ENCODE data around the gene ACMSD.
"Not testable (repeated sequence)": the region's sequence is repeated elsewhere in the genome, so short reads cannot be mapped to it uniquely, and the experiment has no call there.

ACMSD gene

DNA sequence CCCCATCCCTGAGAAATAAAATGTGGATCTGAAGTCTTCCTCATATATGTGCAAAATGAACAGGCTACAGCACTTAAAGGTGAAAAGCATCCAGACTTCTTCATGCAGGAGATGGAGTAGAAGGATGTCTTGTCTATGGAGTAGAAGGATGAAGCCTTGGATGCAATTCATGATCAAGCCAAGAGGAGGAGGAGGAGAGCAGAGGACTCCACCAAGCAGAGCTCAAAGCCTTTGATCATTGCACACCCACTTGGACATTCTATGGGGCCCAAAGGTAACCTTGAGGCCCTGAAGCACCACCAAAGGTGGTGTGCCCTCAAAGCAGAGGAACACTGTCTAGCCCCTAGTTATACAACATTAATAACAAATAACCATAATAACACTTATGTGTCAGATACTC is 17.3 kb downstream of the ACMSD start:
- no peak for DNase-seq

DNA sequence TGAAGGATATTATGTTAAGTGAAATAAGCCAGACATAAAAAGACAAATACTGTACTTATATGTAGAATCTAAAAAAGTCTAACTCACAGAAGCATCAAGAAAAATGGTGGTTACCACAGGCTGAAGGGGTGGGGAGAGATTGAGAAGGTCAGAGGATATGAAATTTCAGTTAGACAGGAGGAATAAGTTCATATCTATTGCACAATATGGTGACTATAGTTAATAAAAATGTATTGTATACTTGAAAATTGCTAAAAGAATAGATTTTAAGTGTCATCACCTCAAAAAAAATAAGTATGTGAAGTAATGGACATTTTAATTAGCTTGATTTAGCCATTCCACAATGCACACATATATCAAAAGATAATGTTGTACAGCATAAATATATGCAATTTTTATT is 19.8 kb downstream of the ACMSD start:
- DNase-seq: no peak

DNA sequence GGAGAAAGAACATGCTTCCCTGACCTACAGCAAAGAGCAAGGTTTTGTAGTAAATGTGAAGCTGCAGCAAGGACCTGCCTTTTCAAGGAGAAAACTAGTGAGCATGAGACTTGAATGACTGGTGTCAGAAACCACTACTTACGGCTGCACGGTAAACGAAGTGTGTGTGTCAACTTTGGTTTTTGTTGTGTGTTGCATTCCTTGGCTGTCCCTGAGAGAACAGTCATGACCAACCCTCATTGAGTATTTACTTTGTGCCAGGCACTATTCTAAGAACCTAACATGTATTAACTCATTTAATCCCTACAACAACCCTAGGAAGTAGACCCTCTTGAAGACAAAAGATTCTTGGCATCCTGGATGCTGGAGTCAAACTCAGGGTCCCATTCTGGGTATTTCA is 22.8 kb downstream of the ACMSD start:
- no peak for DNase-seq

DNA sequence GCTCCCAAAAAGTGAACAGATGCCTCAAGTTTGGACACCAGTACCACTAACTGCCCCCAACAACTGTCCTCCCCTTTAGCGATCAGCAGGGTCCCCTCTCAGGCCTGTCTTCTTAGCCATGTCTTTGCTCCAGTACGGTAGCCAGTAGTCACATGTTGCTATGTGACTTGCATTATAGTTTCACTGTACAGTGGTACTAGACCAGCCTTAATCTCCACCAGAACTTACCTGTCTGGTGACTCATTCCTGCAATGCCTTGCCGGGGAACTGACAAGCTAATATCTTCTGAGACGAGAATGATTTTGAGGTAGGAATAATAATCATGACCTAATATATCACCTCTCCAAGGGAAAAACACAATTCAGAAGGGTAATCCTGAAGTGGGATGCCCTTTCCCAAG is 23.7 kb downstream of the ACMSD start:
- DNase-seq: no peak

DNA sequence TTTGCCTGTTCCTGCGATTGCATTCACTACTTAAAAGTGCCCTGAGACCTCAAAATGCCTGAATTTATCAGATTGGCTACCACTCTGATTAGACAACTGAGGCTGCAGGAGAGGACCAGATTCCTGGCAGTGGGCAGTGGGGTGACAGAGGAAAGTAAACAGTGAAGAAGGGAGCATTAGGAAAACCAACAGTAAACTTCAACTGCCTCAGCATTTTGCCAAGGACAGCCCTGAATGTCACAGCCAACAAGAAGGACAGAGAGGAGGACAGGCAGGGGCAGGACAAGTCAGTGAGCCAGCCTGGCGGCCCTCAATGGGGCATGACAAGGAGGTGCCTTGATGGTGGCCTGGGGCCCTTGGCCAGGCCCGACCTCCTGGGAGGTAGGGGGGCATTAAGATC is 24.3 kb downstream of the ACMSD start:
- no peak for DNase-seq

DNA sequence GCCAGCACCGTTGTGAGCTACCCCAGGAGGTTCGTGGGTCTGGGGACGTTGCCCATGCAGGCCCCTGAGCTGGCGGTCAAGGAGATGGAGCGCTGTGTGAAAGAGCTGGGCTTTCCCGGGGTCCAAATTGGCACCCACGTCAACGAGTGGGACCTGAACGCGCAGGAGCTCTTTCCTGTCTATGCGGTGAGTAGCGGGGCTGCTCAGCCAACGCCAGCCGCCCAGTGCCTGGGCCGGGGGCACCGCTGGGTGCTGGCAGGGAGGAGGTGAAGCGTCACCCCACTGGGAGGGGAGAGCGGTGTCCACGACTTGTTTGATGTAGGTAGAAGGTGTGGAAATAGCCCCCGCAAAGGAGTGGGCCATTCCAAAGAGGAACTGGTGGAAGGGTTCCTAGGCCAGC is 25.0 kb downstream of the ACMSD start:
- no peak for DNase-seq

DNA sequence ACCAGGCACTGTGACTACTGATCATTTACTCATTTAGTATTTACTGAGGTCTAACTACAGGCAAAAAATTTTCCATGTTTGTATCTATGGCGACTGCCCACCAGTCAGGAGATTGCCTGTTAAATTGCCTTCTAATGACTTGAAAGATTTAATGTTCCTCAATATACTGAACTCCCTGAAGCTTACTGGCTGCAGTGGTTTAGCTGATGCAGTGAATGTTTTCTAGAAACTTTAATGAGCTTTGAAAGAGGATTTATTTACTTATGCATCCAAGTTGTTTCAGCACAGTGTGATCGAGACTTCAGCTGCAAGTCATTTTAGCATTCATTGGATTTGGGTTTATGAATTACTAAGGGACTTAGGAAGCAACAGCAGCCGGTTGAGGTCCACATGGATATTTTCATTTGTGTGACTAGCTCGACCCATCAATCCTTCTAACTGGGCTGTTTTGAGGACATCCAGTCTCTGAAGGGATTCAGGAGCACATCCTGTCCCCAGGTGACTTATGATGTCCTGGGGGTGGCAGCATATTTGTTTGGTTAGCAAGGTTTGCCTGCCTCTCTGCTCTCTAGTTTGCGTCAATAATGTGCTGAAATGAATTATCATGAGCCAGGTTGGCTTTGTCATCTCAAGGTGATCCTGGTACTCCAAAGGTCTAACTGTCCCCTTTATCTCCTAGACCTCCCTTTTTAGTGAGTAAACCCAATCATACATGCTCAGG is 26.8 kb downstream of the ACMSD start:
- no peak for DNase-seq

DNA sequence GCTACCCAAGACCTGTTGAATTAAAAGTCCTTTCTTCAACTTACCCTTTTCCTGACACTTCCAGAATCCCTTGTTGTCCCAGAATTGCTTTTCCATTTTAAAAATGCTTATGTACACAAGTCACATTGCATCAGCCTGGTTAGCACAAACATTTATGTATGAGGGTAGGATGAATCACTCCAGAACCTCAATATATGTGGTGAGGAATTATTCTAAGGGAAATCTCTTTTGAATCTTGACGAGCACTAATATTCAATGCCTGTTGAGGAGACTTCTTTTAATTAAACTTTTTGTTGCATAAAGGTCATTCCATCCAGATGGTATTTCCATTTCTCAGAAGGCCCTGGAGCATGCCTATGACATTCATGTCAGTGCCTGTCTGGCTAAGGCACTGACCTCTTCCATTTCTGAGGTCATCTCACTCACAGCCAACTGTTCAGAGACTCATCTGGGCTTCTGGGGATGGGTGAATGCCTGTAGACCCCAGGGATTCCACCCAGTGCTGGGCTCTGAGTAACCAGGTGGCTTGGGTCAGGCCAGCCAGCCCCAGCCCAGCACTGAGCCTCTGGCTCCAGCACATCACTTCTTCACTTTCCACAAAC is 28.2 kb downstream of the ACMSD start:
- DNase-seq: no peak

DNA sequence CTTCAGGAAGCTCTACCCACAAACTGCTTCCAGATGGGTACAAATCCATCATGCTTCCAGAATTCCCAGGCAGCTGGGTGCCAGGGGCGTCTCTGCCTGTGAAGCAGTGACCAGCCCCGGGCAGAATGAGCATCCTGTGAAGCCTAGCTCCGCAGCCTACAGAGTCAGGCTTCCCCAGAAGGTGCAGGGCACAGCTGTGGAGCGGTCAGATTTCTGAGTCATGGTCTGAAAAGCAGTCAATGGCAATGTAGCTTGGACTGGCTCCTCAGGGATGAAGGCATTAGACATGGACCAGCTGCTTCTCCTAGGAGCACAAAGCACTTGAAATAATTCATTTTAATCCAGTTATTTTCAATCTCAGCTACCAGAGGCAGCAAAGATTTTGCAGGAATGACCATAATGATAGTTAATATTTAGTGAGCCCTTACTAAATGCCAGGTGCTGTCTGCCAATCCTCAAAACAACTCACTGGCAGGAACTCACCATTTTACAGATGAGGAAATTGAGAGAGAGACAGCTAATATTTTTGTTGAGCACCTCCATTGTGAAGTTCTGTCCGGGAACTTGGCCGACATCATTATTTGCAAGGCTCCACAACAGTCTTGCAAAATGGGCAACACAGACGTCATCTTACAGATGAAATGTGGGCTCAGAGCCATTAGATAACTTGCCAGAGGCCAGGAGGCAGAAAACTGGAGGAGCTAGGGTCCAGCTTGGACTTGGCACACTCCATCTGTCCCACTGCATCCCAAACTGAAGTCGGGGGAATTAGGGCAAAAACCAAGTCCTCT is 31.7 kb downstream of the ACMSD start:
- no peak for DNase-seq

DNA sequence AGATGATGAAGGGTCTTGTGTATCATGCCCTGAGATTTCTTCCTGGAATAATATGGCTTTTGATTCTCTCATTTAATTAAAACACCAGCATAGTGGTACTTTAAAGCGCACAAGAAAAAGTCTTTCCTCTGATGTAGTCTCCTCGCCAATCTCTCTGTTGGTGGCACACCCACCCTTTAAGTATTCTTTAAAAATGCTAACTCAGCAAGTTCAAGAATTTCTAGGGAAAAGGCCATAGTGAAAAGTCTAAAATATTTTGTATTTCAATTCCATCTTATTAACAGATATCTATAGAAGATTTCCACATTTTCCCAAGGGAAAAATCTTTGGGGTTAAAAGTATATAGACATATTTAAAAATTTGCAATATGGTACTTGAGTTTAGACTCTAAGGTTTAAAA is 34.7 kb downstream of the ACMSD start:
- no peak for DNase-seq

DNA sequence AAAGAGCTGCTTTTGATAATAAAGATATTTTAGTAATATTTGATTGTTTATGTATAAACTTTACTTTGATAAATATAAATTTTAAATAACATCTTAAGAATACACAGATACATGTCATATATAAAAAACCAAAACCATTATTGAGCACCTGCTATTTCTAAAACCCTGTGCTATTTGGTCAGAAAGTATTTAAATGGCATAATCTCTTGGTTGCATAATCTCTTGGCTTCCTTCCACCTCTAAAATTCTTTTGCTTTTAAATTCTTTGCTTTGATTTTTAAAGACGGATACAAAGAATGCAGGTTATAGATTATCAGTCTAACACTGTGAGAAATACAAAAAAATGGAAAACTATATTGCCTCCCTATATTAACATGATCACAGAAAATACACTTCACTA is 36.9 kb downstream of the ACMSD start:
- no peak for DNase-seq

DNA sequence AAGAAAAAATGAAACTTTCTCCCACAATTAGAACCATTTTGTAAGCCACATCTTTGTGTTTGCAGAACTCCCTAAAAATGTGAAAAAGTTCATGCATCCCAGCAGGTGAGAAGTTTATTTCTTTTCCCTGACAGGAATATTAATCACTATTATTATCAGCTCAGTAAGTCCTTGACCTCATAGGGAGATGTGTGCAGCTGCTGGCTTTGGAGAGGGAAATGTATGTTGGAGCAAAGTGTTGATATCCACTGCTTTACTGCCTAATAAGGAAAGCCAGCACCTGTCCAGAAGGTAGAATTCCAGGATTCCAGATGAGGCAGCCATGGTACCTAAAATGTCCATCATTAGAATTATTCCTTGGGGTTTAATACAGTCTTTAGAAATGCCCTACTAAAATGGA is 44.4 kb downstream of the ACMSD start:
- no peak for DNase-seq

DNA sequence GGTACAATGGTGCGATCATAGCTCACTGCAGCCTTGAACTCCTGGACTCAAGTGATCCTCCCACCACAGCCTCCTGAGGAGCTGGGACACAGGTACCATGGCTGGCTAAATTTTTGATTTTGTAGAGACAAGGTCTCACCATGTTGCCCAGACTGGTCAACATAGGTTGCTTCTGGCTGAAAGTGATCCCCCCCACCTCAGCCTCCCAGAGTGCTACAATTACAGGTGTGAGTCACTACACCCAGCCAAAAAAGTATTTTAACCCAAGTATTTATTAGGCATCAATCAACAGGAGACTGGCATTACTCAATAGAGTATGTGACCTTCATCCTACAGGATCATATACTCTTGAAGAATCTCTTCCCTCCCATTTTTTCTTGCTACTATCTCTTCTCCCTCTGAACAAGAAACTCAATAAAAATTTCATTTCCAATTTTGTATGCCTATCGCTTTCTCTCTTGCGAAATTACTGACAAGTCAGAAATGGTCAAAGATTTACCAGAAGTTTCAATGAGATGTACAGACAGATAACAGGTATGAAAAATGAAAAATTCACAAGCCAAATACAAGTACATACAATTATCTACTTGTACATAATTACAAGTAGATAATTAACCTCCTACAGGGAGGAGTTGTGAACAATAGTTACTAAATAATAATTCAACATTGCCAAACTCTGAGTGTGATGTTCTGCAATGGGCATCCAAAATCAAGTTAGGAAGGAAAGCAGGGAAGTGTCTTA is 45.3 kb downstream of the ACMSD start:
- no peak for DNase-seq

DNA sequence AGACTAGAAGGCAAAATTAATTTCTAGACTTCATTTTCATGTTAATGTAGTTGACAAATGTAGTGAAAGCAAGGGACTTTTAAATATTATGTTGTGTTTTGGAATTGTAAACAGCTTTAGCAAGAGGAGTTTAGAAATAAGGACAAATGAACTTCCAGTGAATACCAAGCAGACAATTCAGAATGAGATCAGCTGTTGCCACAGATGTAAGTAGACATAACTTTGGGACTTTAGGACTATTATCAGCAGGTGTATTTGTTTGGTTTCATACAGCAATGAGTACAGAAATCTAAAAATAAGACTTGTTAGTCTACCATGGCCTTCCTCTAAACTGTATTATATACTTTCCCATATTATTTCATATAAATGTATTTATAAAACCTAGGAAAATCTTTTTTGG is 46.0 kb downstream of the ACMSD start:
- no peak for DNase-seq

DNA sequence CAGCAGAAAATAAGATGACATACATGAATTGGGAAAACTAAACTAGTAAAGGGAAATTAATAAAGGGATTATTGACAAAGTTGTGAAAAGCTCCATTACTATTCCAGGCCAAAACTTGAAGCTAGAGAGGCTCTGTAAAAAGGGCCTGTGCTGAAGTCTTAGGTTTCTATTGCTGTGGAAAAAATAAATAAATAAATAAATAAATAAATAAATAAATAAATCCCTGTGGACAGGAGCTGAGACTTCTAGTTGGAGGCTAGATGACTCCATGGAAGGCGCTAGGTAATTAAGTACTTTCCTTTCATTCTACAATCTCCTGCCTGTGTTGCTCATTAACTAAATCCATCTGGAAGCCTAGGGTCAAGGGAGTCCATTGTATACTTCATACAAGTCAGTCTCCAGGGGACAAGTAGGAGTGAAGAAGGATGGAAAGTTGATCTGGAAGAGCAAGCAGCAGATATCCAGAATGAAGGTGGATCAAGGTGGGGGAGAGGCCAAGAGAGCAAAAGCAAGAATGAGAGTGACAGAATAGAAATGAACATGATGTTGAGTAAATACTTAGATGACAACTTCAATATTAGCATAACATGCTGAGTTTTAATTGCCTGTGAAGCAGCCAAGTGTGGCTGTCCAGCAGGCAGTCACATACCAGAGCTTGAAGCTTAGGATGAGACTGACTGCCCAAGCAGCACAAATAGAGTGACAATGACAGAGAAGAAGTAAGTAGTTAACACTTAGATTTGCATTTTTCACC is 54.0 kb downstream of the ACMSD start:
- no peak for DNase-seq

DNA sequence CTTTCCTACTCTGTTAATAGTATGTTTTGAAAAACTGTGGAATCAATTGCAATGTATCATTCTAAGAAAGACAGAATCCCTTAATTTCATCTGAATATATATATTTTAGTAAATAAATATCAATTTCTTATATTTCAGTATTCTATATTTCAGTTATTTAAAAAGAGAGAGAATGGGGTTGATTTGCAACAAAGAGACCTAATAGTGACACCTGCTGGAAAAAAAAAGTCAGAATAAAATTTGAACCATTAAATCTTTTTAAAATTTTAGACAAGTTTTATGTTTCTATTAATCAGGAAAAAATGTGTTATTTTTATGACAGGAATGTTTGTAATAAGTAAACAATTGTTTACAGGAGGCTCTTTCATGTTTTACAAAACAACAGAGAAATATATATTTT is 59.5 kb downstream of the ACMSD start:
- no peak for DNase-seq

DNA sequence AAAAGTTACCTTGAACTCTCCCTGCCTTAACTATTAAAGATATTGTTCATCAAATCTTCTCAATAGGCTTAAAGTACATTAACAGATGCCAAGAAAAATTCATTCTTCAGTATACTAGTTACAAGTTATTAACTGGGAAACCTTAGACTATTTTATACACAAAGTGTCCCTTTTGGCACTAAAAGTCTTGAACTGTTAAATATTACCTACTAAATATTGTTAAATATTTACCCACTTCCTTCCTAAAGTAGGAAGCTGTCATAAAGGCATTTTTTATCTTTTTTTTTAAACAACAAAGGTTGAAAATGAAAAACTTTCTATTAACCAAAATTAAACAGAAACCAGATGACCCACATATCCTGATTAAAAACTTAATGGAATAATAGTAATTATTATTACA is 60.8 kb downstream of the ACMSD start:
- no peak for DNase-seq

DNA sequence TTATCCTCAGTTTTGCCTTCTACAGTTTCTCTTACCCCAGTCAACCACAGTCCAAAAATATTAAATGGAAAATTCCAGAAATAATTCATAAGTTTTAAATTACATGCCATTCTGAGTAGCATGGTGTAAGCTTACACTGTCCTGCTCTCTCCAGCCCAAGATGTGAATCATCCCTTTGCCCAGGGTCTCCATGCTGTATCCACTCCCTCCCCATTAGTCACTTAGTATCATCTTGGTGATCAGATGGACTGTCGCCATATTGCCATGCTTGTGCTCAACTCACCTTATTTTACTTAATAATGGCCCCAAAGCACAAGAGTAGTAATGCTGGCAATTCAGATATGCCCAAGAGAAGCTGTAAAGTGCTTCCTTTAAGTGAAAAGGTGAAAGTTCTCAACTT is 61.7 kb downstream of the ACMSD start:
- DNase-seq: no peak

DNA sequence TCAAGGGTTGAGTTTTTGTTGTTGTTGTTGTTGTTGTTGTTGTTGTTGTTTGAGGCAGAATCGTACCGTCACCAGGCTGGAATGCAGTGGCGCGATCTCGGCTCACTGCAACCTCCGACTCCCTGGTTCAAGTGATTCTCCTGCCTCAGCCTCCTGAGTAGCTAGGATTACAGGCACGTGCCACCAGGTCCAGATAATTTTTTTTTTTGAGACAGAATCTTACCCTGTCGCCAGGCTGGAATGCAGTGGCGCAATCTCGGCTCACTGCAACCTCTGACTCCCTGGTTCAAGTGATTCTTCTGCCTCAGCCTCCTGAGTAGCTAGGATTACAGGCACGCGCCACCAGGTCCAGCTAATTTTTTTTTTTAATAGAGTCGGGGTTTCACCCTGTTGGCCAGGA is 65.3 kb downstream of the ACMSD start:
- DNase-seq: not testable (repeated sequence)

DNA sequence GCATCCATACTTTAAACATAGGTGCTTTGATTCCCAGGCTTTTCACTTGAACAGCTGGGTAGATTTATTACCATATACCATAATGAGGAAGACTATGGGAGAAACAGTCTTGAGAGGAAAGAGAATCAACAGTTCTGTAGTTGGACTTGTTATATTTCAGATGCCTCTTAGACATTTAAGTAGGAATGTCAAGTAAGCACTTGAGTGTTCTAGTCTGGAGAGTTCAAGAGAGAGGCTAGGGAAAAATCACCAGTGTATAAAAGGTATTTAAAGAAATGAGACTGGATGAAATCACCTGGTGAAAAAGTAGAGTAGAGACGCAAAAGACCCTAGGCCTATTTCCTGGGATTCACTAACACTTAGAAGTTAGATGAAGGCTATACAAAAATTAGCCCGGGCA is 66.8 kb downstream of the ACMSD start:
- no peak for DNase-seq

DNA sequence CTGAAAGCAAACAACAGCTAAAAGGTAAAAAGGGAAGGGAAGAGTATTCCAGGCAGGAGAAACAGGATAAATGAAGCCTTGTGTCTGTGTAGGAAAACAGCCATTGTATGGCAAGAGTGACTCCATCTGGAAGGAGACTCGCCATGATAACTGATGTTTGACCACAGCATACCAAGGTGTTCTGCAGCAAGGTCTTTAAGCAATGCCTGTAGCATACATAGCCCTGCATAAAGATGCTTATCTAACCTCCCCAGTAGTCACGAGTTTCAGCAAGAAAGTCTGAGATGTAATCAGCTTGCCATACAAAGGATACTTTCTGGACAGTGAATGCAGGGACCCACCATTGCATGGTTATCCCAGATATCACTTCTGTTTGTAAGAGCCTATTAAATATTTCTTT is 68.3 kb downstream of the ACMSD start:
- DNase-seq: no peak

DNA sequence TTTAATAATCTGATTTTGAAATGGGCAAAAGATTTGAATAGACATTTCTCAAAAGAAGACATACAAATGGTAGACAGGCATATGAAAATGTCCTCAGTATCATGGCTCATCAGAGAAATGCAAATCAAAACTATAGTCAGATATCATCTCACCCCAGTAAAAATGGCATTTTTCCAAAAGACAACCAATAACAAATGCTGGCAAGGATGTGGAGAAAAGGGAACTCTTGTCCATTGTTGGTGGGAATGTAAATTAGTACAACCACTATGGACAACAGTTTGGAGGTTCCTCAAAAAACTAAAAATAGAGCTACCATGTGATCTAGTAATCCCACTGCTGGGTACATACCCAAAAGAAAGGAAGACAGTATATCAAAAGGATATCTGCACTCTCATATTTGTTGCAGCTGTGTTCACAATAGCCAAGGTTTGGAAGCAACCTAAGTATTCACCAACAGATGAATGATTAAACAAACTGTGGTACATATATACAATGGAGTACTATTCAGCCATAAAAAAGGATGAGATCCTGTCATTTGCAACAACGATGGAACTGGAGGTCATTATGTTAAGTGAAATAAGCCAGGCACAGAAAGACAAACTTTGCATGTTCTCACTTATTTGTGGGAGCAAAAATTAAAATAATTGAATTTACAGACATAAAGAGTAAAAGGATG is 69.2 kb downstream of the ACMSD start:
- DNase-seq: not testable (repeated sequence)

All from stimulated activated naive CD4-positive, alpha-beta T cell treated with Interleukin-2 at 50 U/mL for 16 hours (primary cell).